ENCODE data around the gene CADPS.

CADPS gene

GRCh38 chr3:62874711-62875557 lies at the start of gene CADPS:
Gene CADPS (minus strand): TSS chr3:62875416. CDS start chr3:62875029, 387 bp downstream.
- no peak within 1 kb of the TSS for H3K27ac ChIP-seq (ENCODE audit: low read depth, low read length, poor library complexity, severe bottlenecking)
- H3K9ac ChIP-seq (ENCODE audit: low read length): peak within 1 kb of the TSS; percentile 54
- no peaks in the 10 kb centered on the region for H3K79me2 ChIP-seq (ENCODE audit: insufficient read depth, low read length)
- peak within 1 kb of the TSS; percentile 93 for H3K4me2 ChIP-seq (ENCODE audit: low read length)
- no peaks in the 10 kb centered on the region for H3K36me3 ChIP-seq (ENCODE audit: insufficient read depth, low read length)
- no peaks in the 10 kb centered on the region for H3K9me3 ChIP-seq (ENCODE audit: low read length)
- H3K4me1 ChIP-seq (ENCODE audit: insufficient read depth, low read length, severe bottlenecking): peaks cover 20% of the 10 kb centered on the region
- no peaks in the 10 kb centered on the region for H3K9me2 ChIP-seq (ENCODE audit: low read depth, low read length)
- peaks cover 4% of the 10 kb centered on the region; the same call in 1 of the 2 replicates for H3K27me3 ChIP-seq (ENCODE audit: insufficient read depth, low read length)
- TF ChIP-seq EZH2 (IDR thresholded peaks at IDR 0.05; ENCODE audit: borderline replicate concordance, low read length) (no peak), CTCF (IDR thresholded peaks at IDR 0.05; ENCODE audit: low read length) (no peak)
- peak within 1 kb of the TSS; percentile 65 for H3K4me3 ChIP-seq (ENCODE audit: low read depth, low read length, poor library complexity, severe bottlenecking)
- H2AFZ ChIP-seq (ENCODE audit: low read length): no peak within 1 kb of the TSS
- no peaks in the 10 kb centered on the region for H4K20me1 ChIP-seq (ENCODE audit: insufficient read depth, low read length)
- no peaks in the 10 kb centered on the region for H3F3A ChIP-seq (ENCODE audit: insufficient read depth, low read length)

GRCh38 chr3:62923066-62923465 lies 47.9 kb upstream of the CADPS start:
- Histone ChIP-seq H4K20me1 (ENCODE audit: insufficient read depth, low read length) (no peaks in the 10 kb centered on the region), H3K4me1 (ENCODE audit: insufficient read depth, low read length, severe bottlenecking) (no peaks in the 10 kb centered on the region), H2AFZ (ENCODE audit: low read length) (no peak overlapping the region), H3K9me2 (ENCODE audit: low read depth, low read length) (no peaks in the 10 kb centered on the region), H3K27ac (ENCODE audit: low read depth, low read length, poor library complexity, severe bottlenecking) (no peak overlapping the region), H3K9me3 (ENCODE audit: low read length) (no peaks in the 10 kb centered on the region), H3K4me2 (ENCODE audit: low read length) (no peak overlapping the region), H3K79me2 (ENCODE audit: insufficient read depth, low read length) (no peaks in the 10 kb centered on the region), H3K36me3 (ENCODE audit: insufficient read depth, low read length) (no peaks in the 10 kb centered on the region), H3K4me3 (ENCODE audit: low read depth, low read length, poor library complexity, severe bottlenecking) (no peak overlapping the region), H3K27me3 (ENCODE audit: insufficient read depth, low read length) (no peaks in the 10 kb centered on the region), H3F3A (ENCODE audit: insufficient read depth, low read length) (no peaks in the 10 kb centered on the region), H3K9ac (ENCODE audit: low read length) (no peak overlapping the region)
- TF ChIP-seq EZH2 (IDR thresholded peaks at IDR 0.05; ENCODE audit: borderline replicate concordance, low read length) (no peak), CTCF (IDR thresholded peaks at IDR 0.05; ENCODE audit: low read length) (no peak)

GRCh38 chr3:62922326-62922725 lies 47.1 kb upstream of the CADPS start:
- H4K20me1 ChIP-seq (ENCODE audit: insufficient read depth, low read length): no peaks in the 10 kb centered on the region
- H3K4me2 ChIP-seq (ENCODE audit: low read length): no peak overlapping the region
- H3K27me3 ChIP-seq (ENCODE audit: insufficient read depth, low read length): no peaks in the 10 kb centered on the region
- H3K9ac ChIP-seq (ENCODE audit: low read length): no peak overlapping the region
- no peak overlapping the region for H2AFZ ChIP-seq (ENCODE audit: low read length)
- no peak overlapping the region for H3K4me3 ChIP-seq (ENCODE audit: low read depth, low read length, poor library complexity, severe bottlenecking)
- H3K27ac ChIP-seq (ENCODE audit: low read depth, low read length, poor library complexity, severe bottlenecking): no peak overlapping the region
- H3F3A ChIP-seq (ENCODE audit: insufficient read depth, low read length): no peaks in the 10 kb centered on the region
- H3K36me3 ChIP-seq (ENCODE audit: insufficient read depth, low read length): no peaks in the 10 kb centered on the region
- no peaks in the 10 kb centered on the region for H3K9me3 ChIP-seq (ENCODE audit: low read length)
- H3K4me1 ChIP-seq (ENCODE audit: insufficient read depth, low read length, severe bottlenecking): no peaks in the 10 kb centered on the region
- no peaks in the 10 kb centered on the region for H3K79me2 ChIP-seq (ENCODE audit: insufficient read depth, low read length)
- H3K9me2 ChIP-seq (ENCODE audit: low read depth, low read length): no peaks in the 10 kb centered on the region
- no peak for TF ChIP-seq CTCF (IDR thresholded peaks at IDR 0.05; ENCODE audit: low read length)
- no peak for TF ChIP-seq EZH2 (IDR thresholded peaks at IDR 0.05; ENCODE audit: borderline replicate concordance, low read length)

All from OCI-LY1 (cell line).